ENCODE results near the gene SPTLC3.

SPTLC3 gene

DNA sequence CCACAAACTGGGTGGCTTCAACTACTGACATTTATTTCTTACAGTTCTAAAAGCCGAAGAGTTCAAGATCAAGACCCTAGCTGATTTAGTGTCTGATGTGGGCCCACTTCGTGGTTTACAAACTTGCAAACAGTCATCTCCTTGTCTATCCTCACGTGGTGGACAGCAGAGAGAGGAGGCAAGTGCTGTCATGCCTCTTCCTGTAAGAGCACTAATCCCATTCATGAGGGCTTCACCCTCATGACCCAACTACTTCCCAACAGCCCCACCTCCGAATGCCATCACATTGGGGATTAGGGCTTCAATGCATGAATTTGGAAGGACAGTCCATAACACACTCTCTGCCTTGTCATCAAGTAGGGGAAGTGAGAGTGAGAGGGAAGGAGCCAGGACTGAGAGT is 196.7 kb downstream of the SPTLC3 start:
- no peak for DNase-seq

DNA sequence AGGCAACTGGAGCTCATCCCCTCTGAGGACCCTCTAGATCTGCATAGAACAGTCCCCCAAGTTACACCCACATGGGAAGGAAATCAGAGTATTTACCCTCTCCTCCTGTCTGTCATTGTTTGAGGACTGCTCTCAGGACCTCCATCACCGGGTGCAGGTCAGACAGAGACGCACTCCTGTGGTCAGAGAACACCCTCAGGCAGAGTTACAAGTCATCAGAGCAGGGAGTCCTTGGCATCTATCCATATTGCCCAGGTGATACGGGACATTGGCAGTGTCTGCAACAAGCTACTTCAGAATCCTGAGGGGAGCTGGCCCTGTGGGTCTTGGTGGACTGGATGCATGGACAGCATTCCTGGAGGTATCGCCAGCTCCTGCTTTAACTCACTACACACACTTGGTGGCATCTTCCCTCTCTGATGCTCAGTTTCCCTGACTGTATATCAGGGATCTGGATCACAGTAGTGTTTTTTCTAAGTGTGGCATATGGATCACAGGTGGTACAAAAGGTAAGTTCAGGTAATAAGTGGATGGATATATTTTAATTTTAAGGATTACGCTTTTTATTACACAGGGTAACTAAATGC is 197.2 kb downstream of the SPTLC3 start:
- DNase-seq, result no peak

DNA sequence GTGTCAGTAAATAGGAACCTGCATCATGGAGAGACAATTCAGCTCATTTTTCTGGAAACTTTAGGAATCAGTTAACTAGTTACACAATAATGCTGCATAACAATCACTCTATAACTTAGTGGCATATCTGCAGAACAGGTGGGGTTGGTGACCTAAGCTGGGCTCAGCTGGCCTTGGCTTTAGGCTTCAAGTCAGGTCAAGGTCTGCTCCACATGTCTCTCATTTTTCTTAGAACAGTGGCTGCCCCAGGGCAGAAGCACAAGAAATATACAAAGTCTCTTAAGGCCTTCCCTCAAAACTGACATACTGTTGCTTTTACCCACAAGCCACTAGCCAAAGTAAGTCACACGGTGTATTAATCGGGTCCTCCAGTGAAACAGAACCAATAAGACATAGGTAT is 198.2 kb downstream of the SPTLC3 start:
- DNase-seq, result no peak

DNA sequence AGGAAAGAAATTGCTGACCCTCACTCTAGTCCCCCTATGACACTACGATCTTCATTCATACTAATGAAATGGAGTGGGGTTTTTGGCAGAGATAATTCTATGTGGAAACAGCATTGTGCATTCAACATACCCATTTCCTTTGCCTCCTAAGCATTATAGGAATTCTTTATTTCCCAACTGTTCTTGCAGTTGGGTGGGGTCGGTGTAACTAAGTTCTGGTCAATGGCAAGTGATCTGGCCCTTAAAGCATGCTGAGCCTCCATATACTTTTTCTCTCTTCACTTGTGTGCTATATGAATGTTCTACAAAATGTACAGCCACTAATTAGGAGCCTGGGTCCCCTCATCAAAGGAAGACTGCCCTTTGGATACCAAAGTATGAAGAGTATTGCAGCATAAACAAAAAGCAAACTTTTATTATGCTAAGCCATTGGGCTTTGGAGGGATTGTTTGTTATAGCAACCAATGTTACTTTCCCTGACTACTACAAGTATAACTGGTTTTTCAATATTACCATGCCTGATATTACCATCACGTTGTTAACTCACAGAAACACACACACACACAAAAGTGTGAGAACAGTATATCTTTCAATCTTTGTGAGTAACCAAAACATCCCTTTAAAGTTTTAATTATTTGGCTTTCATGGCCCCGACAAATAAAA is 203.3 kb downstream of the SPTLC3 start:
- DNase-seq, result no peak

DNA sequence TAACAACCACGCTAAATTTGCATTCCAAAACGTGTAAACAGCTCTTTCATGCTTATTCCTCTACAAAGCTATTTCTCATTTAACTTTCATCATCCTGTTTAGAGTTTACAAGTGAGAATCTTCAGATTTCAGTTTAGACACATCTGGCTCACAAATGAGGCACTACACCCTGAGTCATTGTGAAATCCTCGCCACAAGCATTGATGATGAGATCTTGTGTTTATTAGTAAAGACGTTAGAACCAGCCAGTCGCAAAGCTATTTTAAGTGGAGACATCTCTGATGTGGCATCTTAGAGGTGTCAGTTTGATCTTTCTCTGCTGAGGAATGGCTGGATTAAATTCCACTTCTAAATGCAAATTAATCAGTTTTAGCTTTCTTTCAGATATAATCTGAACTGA is 204.0 kb downstream of the SPTLC3 start:
- no peak for DNase-seq

DNA sequence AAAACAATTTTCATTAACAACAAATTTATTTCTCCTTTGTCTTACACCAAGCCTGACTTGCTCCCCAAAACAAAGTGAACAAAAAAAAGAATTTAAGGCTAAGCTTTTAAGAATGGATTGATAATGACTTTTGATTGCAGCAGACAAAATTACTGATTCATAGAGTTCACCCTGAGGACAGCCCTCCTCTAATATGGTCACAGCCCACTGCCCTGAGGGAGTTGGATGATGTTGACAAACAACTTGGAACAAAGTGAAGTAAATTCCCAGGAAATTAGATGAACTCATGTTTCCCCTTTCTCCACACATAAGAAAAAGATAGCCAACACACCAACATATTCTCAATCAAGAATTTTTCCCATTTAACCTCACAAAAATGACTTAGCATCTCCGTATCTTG is 204.6 kb downstream of the SPTLC3 start:
- DNase-seq, result no peak

DNA sequence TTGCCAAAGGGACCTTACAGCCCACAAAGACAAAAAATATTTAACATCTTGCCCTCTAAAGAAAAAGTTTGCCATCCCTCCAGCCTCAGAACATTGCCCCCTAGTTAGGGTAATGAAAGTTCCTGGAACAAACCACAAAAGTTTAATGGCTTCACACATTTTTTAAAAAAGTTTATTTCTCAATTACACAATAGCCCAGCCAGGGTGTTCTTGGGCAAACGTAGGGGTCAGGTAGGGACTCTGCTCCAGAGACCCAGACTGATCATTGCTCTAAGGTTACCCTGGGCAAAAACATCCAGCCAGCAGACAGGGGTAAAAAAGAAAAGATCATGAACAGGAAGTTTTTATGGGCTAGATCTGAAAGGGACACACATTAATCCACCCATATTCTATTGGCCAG is 207.8 kb downstream of the SPTLC3 start:
- DNase-seq, result no peak

Data from retina (tissue), 1 donor.